ENCODE data around the gene ERMARD. TPM values are rescaled to one million over a fixed set of nuclear protein-coding genes. Genes with fewer than 3 reads are reported as not detected.

ERMARD gene
- total RNA-seq, 1 experiment from 2014 or later = 25.3 TPM

DNA sequence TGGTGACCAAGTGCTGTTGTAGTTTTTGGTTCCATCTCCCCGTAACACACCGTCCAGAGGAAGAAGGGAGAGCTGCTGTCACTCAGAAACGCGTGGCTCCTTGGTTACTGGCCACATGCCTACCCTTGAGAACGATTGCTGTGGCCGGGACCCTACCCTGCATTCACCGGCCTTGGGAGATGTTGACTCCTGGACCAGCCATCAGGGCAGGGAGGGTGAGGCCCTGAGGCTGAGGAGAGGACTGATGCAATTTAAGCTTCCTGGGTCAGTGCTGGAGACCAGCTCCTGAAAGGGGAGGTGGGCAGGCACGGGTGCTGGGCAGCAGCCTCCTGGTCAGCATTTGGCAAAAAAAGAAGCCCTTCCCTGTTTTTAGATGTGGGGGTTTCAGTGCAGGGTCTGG, 31.5 kb downstream of the ERMARD start:
- intact Hi-C loops (cut with micrococcal nuclease; ENCODE audit: unreplicated experiment) = no loop called here
- CTCF ChIA-PET = no interaction called here
- Mint-ChIP-seq H3K4me3 (ENCODE audit: unreplicated experiment) (no peak overlapping the region), H3K36me3 (ENCODE audit: insufficient read depth, unreplicated experiment) (peaks cover 6% of the 10 kb centered on the region), H3K27ac (ENCODE audit: unreplicated experiment) (no peak overlapping the region), H3K4me1 (ENCODE audit: low read depth, unreplicated experiment) (no peaks in the 10 kb centered on the region), H3K9me3 (ENCODE audit: unreplicated experiment) (no peaks in the 10 kb centered on the region), H3K27me3 (ENCODE audit: insufficient read depth, unreplicated experiment) (no peaks in the 10 kb centered on the region)
- no peaks in the 10 kb centered on the region for H3K4me1 ChIP-seq
- TF ChIP-seq CTCF (IDR thresholded peaks at IDR 0.05; ENCODE audit: insufficient read depth in 1 of 2, low read depth in 1 of 2, low read length in 1 of 2, severe bottlenecking in 1 of 2, unreplicated experiment in 1 of 2) = no peak
- peaks cover 1% of the 10 kb centered on the region; the same call in 1 of the 2 replicates for H3K36me3 ChIP-seq (ENCODE audit: control insufficient read depth, insufficient read depth, low read length)
- POLR2A ChIA-PET = no interaction called here
- no TSS peak for BruUV-seq (replicated peaks)
- no peaks in the 10 kb centered on the region for H3K27me3 ChIP-seq (replicated peaks; ENCODE audit: control insufficient read depth, insufficient read depth, low read length)
- H3K9me3 ChIP-seq = no peaks in the 10 kb centered on the region
- no peak overlapping the region for H3K4me3 ChIP-seq (ENCODE audit: low read depth, low read length)
- no peak for DNase-seq

GRCh38 chr6:169783401-169783800, 32.0 kb downstream of the ERMARD start:
- H3K36me3 Mint-ChIP-seq (ENCODE audit: insufficient read depth, unreplicated experiment) = peaks cover 6% of the 10 kb centered on the region
- no peaks in the 10 kb centered on the region for H3K27me3 ChIP-seq (replicated peaks; ENCODE audit: control insufficient read depth, insufficient read depth, low read length)
- no peaks in the 10 kb centered on the region for H3K9me3 Mint-ChIP-seq (ENCODE audit: unreplicated experiment)
- H3K27ac Mint-ChIP-seq (ENCODE audit: unreplicated experiment) = no peak overlapping the region
- no peaks in the 10 kb centered on the region for H3K9me3 ChIP-seq
- POLR2A ChIA-PET = no interaction called here
- no peaks in the 10 kb centered on the region for H3K4me1 Mint-ChIP-seq (ENCODE audit: low read depth, unreplicated experiment)
- TF ChIP-seq CTCF (IDR thresholded peaks at IDR 0.05; ENCODE audit: insufficient read depth in 1 of 2, low read depth in 1 of 2, low read length in 1 of 2, severe bottlenecking in 1 of 2, unreplicated experiment in 1 of 2) = no peak
- H3K36me3 ChIP-seq (ENCODE audit: control insufficient read depth, insufficient read depth, low read length) = peaks cover 1% of the 10 kb centered on the region; the same call in 1 of the 2 replicates
- BruUV-seq (replicated peaks) = no TSS peak
- no peaks in the 10 kb centered on the region for H3K27me3 Mint-ChIP-seq (ENCODE audit: insufficient read depth, unreplicated experiment)
- no peaks in the 10 kb centered on the region for H3K4me1 ChIP-seq
- intact Hi-C loops (cut with micrococcal nuclease; ENCODE audit: unreplicated experiment) = no loop called here
- DNase-seq = no peak
- CTCF ChIA-PET = no interaction called here
- no peak overlapping the region for H3K4me3 Mint-ChIP-seq (ENCODE audit: unreplicated experiment)
- H3K4me3 ChIP-seq (ENCODE audit: low read depth, low read length) = no peak overlapping the region

GRCh38 chr6:169783971-169784820, 32.8 kb downstream of the ERMARD start:
- H3K27ac Mint-ChIP-seq (ENCODE audit: unreplicated experiment) = no peak overlapping the region
- no peak for DNase-seq
- H3K4me1 ChIP-seq = peaks cover 5% of the 10 kb centered on the region
- no peak for TF ChIP-seq CTCF (IDR thresholded peaks at IDR 0.05; ENCODE audit: insufficient read depth in 1 of 2, low read depth in 1 of 2, low read length in 1 of 2, severe bottlenecking in 1 of 2, unreplicated experiment in 1 of 2)
- peaks cover 6% of the 10 kb centered on the region for H3K4me1 Mint-ChIP-seq (ENCODE audit: low read depth, unreplicated experiment)
- intact Hi-C loops (cut with micrococcal nuclease; ENCODE audit: unreplicated experiment) = no loop called here
- ChIA-PET POLR2A (no interaction called here), CTCF (no interaction called here)
- H3K27me3 Mint-ChIP-seq (ENCODE audit: insufficient read depth, unreplicated experiment) = no peaks in the 10 kb centered on the region
- no peak overlapping the region for H3K4me3 Mint-ChIP-seq (ENCODE audit: unreplicated experiment)
- no peaks in the 10 kb centered on the region for H3K9me3 Mint-ChIP-seq (ENCODE audit: unreplicated experiment)
- no peaks in the 10 kb centered on the region for H3K27me3 ChIP-seq (replicated peaks; ENCODE audit: control insufficient read depth, insufficient read depth, low read length)
- H3K9me3 ChIP-seq = no peaks in the 10 kb centered on the region
- peaks cover 6% of the 10 kb centered on the region for H3K36me3 Mint-ChIP-seq (ENCODE audit: insufficient read depth, unreplicated experiment)
- peaks cover 1% of the 10 kb centered on the region; the same call in 1 of the 2 replicates for H3K36me3 ChIP-seq (ENCODE audit: control insufficient read depth, insufficient read depth, low read length)
- no TSS peak for BruUV-seq (replicated peaks)
- H3K4me3 ChIP-seq (ENCODE audit: low read depth, low read length) = no peak overlapping the region

Measured in Caco-2 (cell line).